HL-60 (cell line): Measurements from ENCODE around the gene GARRE1.
"Not testable (repeated sequence)": the region's sequence is repeated elsewhere in the genome, so short reads cannot be mapped to it uniquely, and the experiment has no call there.

ENCODE experiments used
- DNase-seq, 2 experiments: peaks; one replicate each; pipeline ENCODE4 v3.0.0-alpha.2; 2010 to 2020; ENCODE audit warnings: low read depth in 1 of 2, low spot score in 1 of 2
- H3K27ac ChIP-seq: fragments of 250-450 bp; sonication (Bioruptor Pico); replicated peaks from 2 replicates; pipeline ENCODE4 v1.5.1; 2020; ENCODE audit warnings: mild to moderate bottlenecking, moderate library complexity
- H3K27me3 ChIP-seq: fragments of 250-450 bp; sonication (Bioruptor Pico); 2 replicates; pipeline ENCODE4 v1.5.1; 2021; ENCODE audit warnings: mild to moderate bottlenecking, moderate library complexity; ENCODE audit not compliant: insufficient read depth, poor library complexity, severe bottlenecking
- H3K4me3 ChIP-seq: replicated peaks from 2 replicates; pipeline ENCODE4 v1.5.1; 2011; ENCODE audit warnings: mild to moderate bottlenecking, control low read depth, low read length; ENCODE audit not compliant: insufficient read depth
- GABPA ChIP-seq: IDR thresholded peaks from 2 replicates; pipeline ENCODE4 v1.6.1; 2012; ENCODE audit warnings: low read depth
- POLR2AphosphoS5 ChIP-seq: IDR thresholded peaks from 2 replicates; pipeline ENCODE4 v1.6.1; 2012; ENCODE audit warnings: low read depth
- SPI1 ChIP-seq: IDR thresholded peaks from 2 replicates; pipeline ENCODE4 v1.6.1; 2012; ENCODE audit warnings: low read depth, mild to moderate bottlenecking, borderline replicate concordance
- TF ChIP-seq, protein P1 (sequence below): IDR thresholded peaks from 2 replicates; pipeline ENCODE4 v1.6.1; 2012; ENCODE audit warnings: low read depth; ENCODE audit not compliant: insufficient replicate concordance
- TF ChIP-seq, protein P2 (sequence below): IDR thresholded peaks from one replicate; pipeline ENCODE4 v1.5.1; 2011; ENCODE audit warnings: low read length, control low read depth, inconsistent platforms; ENCODE audit not compliant: insufficient read depth

GARRE1 gene

DNA sequence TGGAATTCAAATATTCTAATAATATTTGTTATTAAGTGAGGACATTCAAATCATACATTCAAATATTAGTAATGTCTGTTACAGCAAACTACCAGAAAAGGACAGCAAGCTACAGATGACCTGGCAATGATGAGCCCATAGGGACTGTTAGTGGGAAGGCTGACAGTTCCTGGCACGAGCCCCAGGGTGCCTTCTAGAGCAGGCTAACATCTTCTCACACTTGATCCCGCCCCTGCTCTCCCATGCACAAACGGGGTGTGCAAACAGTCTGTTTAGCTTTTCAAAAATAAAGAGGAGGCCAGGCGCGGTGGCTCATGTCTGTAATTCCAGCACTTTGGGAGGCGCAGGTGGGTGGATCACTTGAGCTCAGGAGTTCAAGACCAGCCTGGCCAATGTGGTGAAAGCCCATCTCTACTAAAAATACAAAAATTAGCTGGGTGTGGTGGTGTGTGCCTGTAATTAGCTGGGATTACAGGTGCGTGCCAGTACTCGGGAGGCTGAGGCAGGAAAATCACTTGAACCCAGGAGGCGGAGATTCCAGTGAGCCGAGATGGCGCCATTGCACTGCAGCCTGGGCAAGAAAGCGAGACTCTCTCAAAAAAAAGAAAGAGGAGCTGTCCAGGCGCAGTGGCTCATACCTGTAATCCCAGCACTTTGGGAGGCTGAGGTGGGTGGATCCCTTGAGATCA, 9.6 kb upstream of the GARRE1 start:
- Histone ChIP-seq H3K4me3 (no peak overlapping the region), H3K27me3 (no peaks in the 10 kb centered on the region), H3K27ac (no peak overlapping the region)
- no peak for DNase-seq
- no peak for TF ChIP-seq POLR2AphosphoS5
- TF ChIP-seq, protein P1, sequence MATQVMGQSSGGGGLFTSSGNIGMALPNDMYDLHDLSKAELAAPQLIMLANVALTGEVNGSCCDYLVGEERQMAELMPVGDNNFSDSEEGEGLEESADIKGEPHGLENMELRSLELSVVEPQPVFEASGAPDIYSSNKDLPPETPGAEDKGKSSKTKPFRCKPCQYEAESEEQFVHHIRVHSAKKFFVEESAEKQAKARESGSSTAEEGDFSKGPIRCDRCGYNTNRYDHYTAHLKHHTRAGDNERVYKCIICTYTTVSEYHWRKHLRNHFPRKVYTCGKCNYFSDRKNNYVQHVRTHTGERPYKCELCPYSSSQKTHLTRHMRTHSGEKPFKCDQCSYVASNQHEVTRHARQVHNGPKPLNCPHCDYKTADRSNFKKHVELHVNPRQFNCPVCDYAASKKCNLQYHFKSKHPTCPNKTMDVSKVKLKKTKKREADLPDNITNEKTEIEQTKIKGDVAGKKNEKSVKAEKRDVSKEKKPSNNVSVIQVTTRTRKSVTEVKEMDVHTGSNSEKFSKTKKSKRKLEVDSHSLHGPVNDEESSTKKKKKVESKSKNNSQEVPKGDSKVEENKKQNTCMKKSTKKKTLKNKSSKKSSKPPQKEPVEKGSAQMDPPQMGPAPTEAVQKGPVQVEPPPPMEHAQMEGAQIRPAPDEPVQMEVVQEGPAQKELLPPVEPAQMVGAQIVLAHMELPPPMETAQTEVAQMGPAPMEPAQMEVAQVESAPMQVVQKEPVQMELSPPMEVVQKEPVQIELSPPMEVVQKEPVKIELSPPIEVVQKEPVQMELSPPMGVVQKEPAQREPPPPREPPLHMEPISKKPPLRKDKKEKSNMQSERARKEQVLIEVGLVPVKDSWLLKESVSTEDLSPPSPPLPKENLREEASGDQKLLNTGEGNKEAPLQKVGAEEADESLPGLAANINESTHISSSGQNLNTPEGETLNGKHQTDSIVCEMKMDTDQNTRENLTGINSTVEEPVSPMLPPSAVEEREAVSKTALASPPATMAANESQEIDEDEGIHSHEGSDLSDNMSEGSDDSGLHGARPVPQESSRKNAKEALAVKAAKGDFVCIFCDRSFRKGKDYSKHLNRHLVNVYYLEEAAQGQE: no peak
- TF ChIP-seq, protein P2, sequence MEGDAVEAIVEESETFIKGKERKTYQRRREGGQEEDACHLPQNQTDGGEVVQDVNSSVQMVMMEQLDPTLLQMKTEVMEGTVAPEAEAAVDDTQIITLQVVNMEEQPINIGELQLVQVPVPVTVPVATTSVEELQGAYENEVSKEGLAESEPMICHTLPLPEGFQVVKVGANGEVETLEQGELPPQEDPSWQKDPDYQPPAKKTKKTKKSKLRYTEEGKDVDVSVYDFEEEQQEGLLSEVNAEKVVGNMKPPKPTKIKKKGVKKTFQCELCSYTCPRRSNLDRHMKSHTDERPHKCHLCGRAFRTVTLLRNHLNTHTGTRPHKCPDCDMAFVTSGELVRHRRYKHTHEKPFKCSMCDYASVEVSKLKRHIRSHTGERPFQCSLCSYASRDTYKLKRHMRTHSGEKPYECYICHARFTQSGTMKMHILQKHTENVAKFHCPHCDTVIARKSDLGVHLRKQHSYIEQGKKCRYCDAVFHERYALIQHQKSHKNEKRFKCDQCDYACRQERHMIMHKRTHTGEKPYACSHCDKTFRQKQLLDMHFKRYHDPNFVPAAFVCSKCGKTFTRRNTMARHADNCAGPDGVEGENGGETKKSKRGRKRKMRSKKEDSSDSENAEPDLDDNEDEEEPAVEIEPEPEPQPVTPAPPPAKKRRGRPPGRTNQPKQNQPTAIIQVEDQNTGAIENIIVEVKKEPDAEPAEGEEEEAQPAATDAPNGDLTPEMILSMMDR: no peak
- no peak for TF ChIP-seq SPI1
- no peak for TF ChIP-seq GABPA

DNA sequence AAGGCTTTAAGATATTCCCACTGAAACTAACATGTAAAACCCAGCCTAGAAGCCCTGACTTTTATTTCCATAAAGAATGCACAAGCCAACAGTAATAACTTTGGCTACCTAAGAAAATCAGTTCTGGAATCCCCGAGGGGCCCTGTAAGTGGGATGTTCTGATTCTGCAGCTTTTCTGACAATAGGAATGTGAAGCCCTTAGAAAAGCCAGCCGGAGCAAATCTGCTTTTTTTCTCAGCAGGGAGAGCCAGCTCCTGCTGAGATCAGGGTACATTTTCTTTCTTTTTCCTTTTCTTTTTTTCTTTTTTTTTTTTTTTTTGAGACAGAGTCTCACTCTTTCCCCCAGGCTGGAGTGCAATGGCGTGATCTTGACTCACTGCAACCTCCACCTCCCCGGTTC, 8.0 kb upstream of the GARRE1 start:
- DNase-seq: no peak
- TF ChIP-seq, protein P1: no peak
- TF ChIP-seq SPI1 (no peak), POLR2AphosphoS5 (no peak), GABPA (no peak)
- TF ChIP-seq, protein P2: no peak
- H3K27me3 ChIP-seq: no peaks in the 10 kb centered on the region
- H3K4me3 ChIP-seq: no peak overlapping the region
- no peak overlapping the region for H3K27ac ChIP-seq

DNA sequence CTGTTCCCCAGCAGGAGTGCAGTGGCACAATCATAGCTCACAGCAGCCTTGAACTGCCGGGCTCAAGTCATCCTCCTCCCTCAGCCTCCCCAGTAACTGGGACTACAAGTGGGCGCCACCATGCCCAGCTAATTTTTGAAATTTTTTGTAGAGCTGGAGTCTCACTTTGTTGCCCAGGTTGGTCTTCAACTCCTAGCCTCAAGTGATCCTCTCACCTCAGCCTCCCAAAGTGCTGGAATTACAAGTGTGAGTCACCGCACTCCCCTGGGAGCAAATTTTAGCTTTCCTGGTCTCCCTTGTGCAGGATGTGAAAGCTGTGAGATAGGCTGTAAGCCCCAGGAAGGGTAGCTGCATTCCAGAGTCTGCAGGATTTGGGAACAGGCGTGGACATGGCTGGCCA, 5.4 kb upstream of the GARRE1 start:
- Histone ChIP-seq H3K4me3 (no peak overlapping the region), H3K27ac (no peak overlapping the region), H3K27me3 (no peaks in the 10 kb centered on the region)
- no peak for DNase-seq
- TF ChIP-seq, protein P2: no peak
- TF ChIP-seq, protein P1: no peak
- TF ChIP-seq POLR2AphosphoS5 (no peak), GABPA (no peak), SPI1 (no peak)

DNA sequence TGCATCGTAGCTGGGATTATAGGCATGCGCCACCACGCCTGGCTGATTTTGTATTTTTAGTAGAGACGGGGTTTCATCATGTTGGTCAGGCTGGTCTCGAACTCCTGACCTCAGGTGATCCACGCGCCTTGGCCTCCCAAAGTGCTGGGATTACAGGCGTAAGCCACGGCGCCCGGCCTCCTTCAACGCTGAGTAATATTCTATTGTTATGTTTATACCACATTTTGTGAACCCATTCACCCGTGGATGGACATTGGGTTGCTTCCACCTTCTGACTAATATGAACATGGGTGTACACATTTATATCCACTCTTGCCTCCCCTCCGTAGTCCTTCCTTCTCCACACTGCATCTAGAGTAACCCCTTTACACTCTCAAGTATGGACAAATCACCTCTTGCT, 1.2 kb upstream of the GARRE1 start:
- not testable (repeated sequence) for H3K27me3 ChIP-seq, H3K27ac ChIP-seq, H3K4me3 ChIP-seq, DNase-seq

DNA sequence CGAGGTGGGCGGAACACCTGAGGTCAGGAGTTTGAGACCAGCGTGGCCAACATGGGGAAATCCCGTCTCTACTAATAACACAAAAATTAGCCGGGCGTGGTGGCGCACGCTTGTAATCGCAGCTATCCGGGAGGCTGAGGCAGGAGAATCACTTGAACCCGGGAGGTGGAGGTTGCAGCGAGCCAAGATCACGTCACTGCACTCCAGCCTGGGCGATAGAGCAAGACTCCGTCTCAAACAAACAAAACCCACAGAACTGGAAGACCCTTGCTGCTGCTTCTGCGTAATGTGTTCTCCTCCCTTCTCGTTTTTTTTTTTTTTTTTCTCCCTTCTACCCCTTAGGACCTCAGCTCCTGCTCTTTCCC, 691 bp upstream of the GARRE1 start:
- not testable (repeated sequence) for H3K27ac ChIP-seq, DNase-seq, H3K27me3 ChIP-seq
- peak overlapping the region; percentile 82 for H3K4me3 ChIP-seq
